HL-60/S4 treated with retinoic acid at 250 ng/mL for 4 days and 3 days (cell line): ENCODE results near the gene DLX1.

ENCODE experiments used
- in situ Hi-C: fragments of 300-500 bp; cut with MboI; formaldehyde crosslinking; loops from 2 replicates; pipeline ENCODE4 v1.7.0; 2022; ENCODE audit warnings: low sequenced_read_pairs

DLX1 gene

DNA sequence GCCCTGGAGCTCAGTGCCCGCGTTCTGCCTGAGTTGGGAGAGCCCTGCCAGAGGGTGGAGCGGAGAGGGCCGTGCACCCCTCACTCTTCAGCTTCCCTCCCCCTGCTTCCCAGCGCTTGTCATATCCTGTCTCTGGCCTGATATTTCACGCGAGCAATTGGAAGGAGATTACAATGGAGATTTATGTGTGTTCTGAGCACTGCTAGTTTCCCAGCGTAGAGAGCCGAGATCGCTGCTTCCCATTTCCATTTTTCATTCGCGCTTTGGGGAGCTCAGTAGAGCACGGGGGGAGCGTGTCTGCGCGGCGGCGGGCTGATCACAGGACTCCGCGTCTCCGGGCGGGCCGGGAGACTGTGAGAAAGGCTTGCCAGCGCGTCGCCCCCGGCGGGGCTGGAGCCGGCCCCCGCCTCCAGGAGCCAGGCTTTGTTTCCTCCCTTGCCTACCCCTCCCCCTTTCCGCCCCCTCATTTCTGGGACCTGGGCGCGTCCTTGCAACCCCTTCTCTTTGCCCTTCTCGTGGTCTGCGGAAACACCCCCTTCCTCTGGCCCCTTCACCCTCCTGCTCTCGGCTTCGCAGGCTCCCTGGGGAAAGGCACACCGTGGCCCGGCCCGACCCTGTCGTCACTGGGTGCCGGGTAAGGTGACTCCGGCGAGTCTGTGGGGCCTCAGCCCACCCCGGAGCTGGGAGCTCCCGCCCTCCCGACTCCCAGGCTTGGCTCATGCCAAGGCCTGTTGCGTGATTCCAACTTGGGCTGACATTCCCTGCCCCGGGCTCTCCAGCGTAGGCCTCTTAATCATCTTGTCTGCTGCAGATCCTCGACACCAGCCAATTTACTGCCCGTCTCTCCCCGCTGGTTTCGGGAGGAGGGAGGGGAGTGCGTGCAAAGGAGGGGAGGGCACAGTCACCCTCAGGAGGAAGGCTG lies 11.6 kb downstream of the DLX1 start:
- in situ Hi-C loops: no loop called here

DNA sequence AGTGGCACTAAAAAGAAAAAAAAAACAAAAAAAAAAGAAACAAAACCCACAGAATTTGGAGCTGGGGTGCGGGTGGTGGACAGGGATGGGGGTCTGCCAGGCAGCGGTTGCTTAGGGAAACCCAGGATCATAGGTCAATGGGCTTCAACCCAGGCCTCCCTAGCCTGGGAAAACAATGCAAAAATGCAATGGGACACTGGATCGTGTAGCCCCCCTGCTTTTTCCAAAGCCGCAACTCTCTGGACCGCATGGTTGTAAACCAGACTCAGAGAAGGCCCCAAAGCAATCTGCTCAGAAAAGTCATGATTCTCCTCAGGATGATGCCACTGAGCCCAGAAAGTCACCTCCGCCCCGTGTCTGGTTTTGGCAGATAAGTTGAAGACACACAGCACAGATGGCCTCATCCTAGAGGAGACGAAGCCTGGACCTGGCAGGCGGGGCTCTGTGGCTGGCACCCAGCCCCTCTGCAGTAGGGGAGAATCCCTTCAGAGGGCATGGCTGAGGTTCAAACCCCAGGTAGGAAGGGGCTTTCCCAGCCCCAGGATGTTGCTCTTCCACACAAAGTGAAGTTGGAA lies 12.3 kb downstream of the DLX1 start:
- in situ Hi-C loops: no loop called here

- in situ Hi-C loops: no loop called here
These were observed 13.0 kb downstream of the DLX1 start for GRCh38 chr2:172098287-172098649.

- in situ Hi-C loops: no loop called here
These were observed 13.6 kb downstream of the DLX1 start for GRCh38 chr2:172098650-172099471.

DNA sequence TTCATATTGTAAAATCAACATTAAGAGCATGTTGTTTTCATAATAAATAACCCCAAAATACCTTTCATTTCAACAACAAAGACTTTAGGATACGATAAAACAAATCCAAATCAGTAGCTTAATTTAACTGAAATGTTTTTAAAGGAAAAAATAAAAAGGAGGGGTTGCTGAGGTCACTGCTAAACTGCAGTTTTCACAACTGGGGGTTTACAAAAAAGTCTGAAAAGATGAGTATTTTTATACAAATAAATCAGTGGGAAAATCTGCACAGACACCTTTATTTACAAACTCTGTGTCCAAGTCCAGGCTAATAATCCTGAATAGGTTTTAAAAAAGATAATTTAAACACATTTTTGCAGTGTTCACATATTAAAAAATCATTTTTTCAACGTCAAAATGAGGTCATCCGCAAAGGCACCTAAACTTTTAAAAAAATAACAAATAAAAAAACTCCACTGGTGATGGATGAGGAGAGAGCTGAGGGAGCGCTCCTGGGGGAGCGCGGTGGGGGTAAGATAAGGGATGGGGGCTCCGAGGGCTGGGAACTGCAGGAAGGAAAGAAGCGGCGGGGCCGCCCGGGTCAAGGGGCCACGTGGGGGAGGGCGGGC lies 14.3 kb downstream of the DLX1 start:
- in situ Hi-C loops: loop anchor here (10.0 kb wide), 1 partner anchor 395 kb away; no protein-coding TSS in a partner anchor

GRCh38 chr2:172100080-172100934 lies 15.0 kb downstream of the DLX1 start:
- in situ Hi-C loops: loop anchor here (10.0 kb wide), 1 partner anchor 396 kb away; no protein-coding TSS in a partner anchor

DNA sequence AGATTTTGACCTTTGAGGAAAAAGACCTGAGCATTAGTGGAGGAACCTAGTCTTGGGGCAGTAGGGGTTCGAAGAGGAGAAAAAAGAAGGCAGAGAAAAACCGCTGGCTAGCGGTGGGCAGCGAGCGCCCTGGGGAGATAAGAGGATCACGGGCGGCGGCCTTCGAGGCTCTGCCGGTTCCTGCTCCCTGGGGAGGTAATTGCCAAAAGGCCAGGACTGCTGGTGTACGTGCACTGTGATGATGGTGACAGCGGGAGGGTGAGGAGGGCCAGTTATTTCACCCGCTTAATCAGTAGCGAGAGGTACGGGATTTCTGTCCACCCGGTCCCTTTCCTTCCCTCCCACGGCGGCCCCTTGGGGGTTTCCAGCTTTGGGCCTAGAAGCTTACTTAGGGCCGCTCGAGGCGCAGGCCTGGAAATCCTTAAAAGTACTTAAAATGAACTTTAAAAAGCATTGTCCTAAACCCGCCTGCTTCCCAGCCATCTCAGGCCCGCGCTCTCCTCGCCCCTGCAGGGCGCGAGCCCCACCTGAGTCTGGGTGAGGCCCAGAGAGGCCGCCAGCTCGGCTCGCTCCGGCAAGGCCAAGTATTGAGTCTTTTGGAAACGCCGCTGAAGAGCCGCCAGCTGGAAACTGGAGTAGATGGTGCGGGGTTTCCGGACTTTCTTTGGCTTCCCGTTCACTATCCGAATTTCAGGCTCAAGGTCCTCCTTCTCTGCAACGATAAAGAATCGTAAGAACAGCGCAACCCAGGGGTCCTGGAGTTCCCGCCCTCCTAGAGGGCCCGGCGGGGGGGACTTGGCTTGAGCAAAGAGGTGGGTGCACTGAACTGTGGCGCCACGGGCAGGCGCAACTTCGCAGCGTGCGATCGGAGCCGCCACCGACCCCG lies 15.9 kb downstream of the DLX1 start:
- in situ Hi-C loops: loop anchor here (10.0 kb wide), 1 partner anchor 396 kb away; no protein-coding TSS in a partner anchor

DNA sequence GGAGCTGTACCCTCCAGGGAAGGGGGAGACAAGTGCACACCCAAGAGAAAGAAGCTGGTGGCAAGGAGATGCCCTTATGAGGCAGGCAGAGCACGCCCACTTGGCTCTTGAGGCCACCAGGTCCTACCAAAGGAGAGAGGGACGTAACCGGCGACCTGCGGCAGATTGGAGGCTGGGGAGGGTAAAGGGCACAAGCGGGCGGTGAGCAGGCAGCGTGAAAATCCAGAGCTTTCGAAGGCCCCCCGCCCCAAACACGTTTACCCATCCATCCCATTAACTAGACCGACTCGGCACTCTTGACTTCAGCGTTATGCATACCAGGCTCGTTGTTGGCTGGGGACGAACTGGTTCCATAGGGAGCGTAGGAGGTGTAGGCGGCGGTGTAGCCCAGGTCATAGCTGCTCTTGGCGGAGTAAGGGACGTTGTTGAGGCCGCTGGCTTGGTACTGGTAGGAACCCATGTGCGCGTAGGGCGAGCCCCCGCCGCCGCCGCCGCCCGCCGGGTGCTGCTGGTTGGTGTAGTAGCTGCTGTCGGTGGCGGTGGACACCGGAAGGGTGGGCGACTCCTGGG lies 16.6 kb downstream of the DLX1 start:
- in situ Hi-C loops: loop anchor here (10.0 kb wide), 1 partner anchor 397 kb away; no protein-coding TSS in a partner anchor

DNA sequence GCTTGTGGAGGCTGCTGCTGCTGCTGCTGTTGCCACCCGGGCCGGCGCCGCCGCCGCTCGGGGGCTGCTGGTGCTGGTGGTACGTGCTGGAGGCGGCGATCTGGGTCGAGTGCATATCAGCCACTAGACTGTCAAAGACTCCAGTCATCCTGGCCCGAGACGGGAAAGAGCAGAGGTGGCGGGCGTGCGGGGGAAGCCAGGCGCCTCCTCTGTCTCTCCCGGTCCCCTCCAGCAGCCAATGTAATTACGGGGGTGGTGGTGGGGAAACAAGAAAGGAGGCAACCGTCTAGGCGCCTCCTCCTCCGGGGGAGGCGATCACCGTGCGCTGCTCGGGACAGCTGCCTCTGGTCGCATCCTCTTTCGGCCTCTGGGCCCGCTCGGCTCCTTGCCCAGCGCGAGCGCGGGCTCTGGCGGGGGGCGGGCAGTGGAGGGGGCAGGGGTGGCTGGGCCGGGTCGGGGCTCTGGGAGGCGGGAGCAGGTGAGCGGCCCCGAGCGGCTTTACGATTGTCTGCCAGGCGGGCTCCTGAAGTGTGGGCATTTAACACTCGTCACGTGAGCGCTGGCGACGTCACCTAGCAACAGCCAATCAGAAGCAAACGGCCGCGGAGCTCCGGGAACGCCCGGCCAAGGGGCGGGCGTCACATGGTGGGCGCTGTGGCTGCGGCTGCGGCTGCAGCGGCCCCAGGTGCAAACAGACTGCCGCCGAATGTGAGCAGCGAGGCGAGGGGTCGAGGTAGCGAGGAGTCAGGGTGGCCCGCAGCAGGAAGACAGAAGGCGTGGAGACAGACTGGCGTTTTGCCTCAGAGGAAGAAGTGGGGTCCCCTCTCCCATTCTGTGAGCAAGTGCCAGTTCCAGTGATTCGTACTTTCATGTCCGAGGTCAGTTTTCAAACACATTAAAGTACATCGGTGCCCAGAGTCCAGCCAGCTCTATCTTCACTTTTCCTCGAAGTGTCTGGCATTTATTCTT lies 17.4 kb downstream of the DLX1 start, which contains the start of gene DLX2:
Gene DLX2 (minus strand): TSS at position 510 of the 969 bp plus-strand sequence. CDS start 362 bp downstream, at position 148.
- in situ Hi-C loops: loop anchor here (10.0 kb wide), 1 partner anchor 398 kb away; no protein-coding TSS in a partner anchor

- in situ Hi-C loops: loop anchor here (10.0 kb wide), 1 partner anchor 399 kb away; no protein-coding TSS in a partner anchor
These were observed 18.4 kb downstream of the DLX1 start for GRCh38 chr2:172103471-172104272.

DNA sequence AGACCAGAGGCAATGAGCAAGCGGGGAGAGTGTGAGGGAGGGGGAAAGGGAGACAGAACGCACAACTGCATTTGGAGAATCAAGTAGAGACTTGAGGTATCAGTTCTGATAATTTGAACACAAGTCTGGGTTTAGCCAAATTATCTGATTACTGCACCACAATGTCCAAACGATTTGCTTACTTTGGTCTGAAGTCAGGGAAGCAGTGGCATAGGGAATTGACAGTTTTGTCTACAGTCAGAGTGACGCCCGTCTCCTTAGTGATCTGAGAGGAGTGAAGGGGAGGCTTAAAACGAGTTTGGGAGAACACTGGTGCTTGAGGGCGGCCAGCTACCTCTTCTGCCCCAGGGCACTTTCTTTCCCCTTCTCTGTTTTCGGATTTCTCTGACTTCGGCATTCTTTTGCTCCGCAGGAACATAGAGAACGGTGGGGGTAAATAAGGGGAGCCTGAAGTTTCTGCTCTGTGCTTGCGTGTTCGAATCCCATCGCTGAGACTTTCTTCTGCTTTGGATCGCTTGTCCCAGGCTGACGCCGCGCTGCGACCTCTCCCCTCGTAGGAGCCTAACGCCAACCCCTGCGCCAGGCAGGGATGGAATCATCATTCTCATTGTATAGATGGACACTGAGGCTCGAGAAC lies 20.3 kb downstream of the DLX1 start:
- in situ Hi-C loops: loop anchor here (10.0 kb wide), 1 partner anchor 401 kb away; no protein-coding TSS in a partner anchor

GRCh38 chr2:172106108-172106961 lies 21.0 kb downstream of the DLX1 start:
- in situ Hi-C loops: loop anchor here (10.0 kb wide), 1 partner anchor 402 kb away; no protein-coding TSS in a partner anchor

- in situ Hi-C loops: loop anchor here (10.0 kb wide), 1 partner anchor 403 kb away; no protein-coding TSS in a partner anchor
These were observed 22.6 kb downstream of the DLX1 start for GRCh38 chr2:172107690-172108586.

DNA sequence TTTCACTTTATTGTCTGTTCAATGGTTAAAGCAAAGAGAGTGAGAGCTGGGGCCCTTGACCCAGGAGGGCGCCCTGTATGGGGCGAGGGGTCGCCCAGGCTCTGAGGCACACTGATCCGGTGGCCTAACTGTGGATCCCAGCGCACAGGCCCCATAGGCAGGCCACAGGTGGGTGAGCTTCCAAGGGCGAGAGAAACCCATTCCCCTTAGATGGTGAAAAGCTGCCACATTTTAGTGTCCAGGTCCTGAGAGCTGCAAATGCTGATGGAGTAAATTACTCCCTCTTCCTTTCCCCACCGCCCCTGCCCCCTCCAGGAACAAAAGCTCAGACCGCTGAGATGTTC lies 23.3 kb downstream of the DLX1 start:
- in situ Hi-C loops: loop anchor here (10.0 kb wide), 1 partner anchor 404 kb away; no protein-coding TSS in a partner anchor
